ENCODE data around the gene NOP58. TPM values are rescaled to one million over a fixed set of nuclear protein-coding genes. Genes with fewer than 3 reads are reported as not detected.

NOP58 gene
- total RNA-seq, 1 experiment from 2014 or later: 136 TPM

Other genes starting within 250 kb of the NOP58 start
- gene FZD7, start 231.9 kb upstream of the NOP58 start, total RNA-seq (2021; ENCODE audit: unreplicated experiment): 14.6 TPM
- not detected for gene KIAA2012, start 192.5 kb upstream of the NOP58 start, total RNA-seq (2021; ENCODE audit: unreplicated experiment)
- 130 TPM for gene SUMO1, start 27.2 kb upstream of the NOP58 start, total RNA-seq (2021; ENCODE audit: unreplicated experiment)
- 12.8 TPM for gene BMPR2, start 110.6 kb downstream of the NOP58 start, total RNA-seq (2021; ENCODE audit: unreplicated experiment)

All from HCT116 (cell line).